BJ (cell line): ENCODE data around the gene LMX1B. TPM values are rescaled to one million over a fixed set of nuclear protein-coding genes. Genes with fewer than 3 reads are reported as not detected.
"Not testable (repeated sequence)": the region's sequence is repeated elsewhere in the genome, so short reads cannot be mapped to it uniquely, and the experiment has no call there.

ENCODE experiments used
- CTCF ChIA-PET: fragments of 350-600 bp; formaldehyde crosslinking; extraction: SDS; loops from one replicate; lab custom pipeline; 2021; ENCODE audit warnings: antibody characterized with exemption, inconsistent platforms; lab: Yijun Ruan, JAX
- POLR2A ChIA-PET: fragments of 300-600 bp; sonication (Branson Sonifier 250); formaldehyde crosslinking; extraction: SDS; loops from one replicate; lab custom pipeline; 2021; ENCODE audit warnings: antibody characterized with exemption; lab: Charles Lee
- DNase-seq: peaks from one replicate; pipeline ENCODE4 v3.0.0-alpha.2; 2011; ENCODE audit warnings: low read depth
- H3K27me3 ChIP-seq: 2 replicates; pipeline ENCODE4 v1.6.0; 2011; ENCODE audit warnings: low read length; ENCODE audit not compliant: control insufficient read depth, insufficient read depth
- H3K36me3 ChIP-seq: 2 replicates; pipeline ENCODE4 v1.5.1; 2011; ENCODE audit warnings: low read length; ENCODE audit not compliant: control insufficient read depth, insufficient read depth
- H3K4me3 ChIP-seq: 2 replicates; pipeline ENCODE4 v1.5.1; 2011; ENCODE audit warnings: low read depth, mild to moderate bottlenecking, control low read depth, low read length
- CTCF ChIP-seq: IDR thresholded peaks from 2 replicates; pipeline ENCODE4 v1.5.1; 2011; ENCODE audit warnings: low read depth, mild to moderate bottlenecking, control low read depth, inconsistent platforms, low read length, moderate library complexity; ENCODE audit not compliant: insufficient read depth
- polyA plus RNA-seq: library from polyadenylated mRNA; depleted of rRNA; stranded (reverse); fragments of >200 nt; gene quantifications from 2 replicates; pipeline ENCODE4 v1.2.3, GENCODE V29; 2011

LMX1B gene
- polyA plus RNA-seq, 1 experiment, result not detected

- Histone ChIP-seq H3K36me3 (no peaks in the 10 kb centered on the region), H3K27me3 (peaks cover 9% of the 10 kb centered on the region), H3K4me3 (no peak overlapping the region)
- CTCF ChIA-PET, result interaction anchor here (0.8 to 10.7 kb wide), 5 partner anchors 12 to 187 kb away, joined by 3 to 252 read pairs (median 13); no protein-coding TSS in a partner anchor
- no peak for TF ChIP-seq CTCF
- POLR2A ChIA-PET, result no interaction called here
- DNase-seq, result no peak
Measured at GRCh38 chr9:126708178-126708577, 94.5 kb downstream of the LMX1B start.

- POLR2A ChIA-PET, result no interaction called here
- CTCF ChIA-PET, result interaction anchor here (10.7 kb wide), 1 partner anchor 72 kb away, joined by 252 read pairs; no protein-coding TSS in a partner anchor
Measured at GRCh38 chr9:126709241-126709640, 95.5 kb downstream of the LMX1B start.

GRCh38 chr9:126715382-126715781, 101.7 kb downstream of the LMX1B start:
- Histone ChIP-seq H3K27me3 (no peaks in the 10 kb centered on the region; the same call in 1 of the 2 replicates), H3K4me3 (no peak overlapping the region), H3K36me3 (no peaks in the 10 kb centered on the region)
- CTCF ChIA-PET, result no interaction called here
- POLR2A ChIA-PET, result interaction anchor here (0.6 kb wide), 1 partner anchor 9 kb away, joined by 4 read pairs; no protein-coding TSS in a partner anchor
- DNase-seq, result no peak
- TF ChIP-seq CTCF, result no peak

More at GRCh38 chr9:126709241-126709640, 95.5 kb downstream of the LMX1B start:
- Histone ChIP-seq H3K27me3 (peaks cover 7% of the 10 kb centered on the region), H3K36me3 (no peaks in the 10 kb centered on the region), H3K4me3 (no peak overlapping the region)
- no peak for DNase-seq
- no peak for TF ChIP-seq CTCF

GRCh38 chr9:126717441-126717840, 103.7 kb downstream of the LMX1B start:
- DNase-seq, H3K27me3 ChIP-seq, H3K36me3 ChIP-seq, POLR2A ChIA-PET, H3K4me3 ChIP-seq: not testable (repeated sequence)
- CTCF ChIA-PET, result interaction anchor here (1.1 to 4.5 kb wide), 2 partner anchors 11 to 13 kb away, joined by 5 to 45 read pairs; no protein-coding TSS in a partner anchor

GRCh38 chr9:126719618-126720031, 105.9 kb downstream of the LMX1B start:
- Histone ChIP-seq H3K36me3 (no peaks in the 10 kb centered on the region), H3K4me3 (no peak overlapping the region), H3K27me3 (peaks cover 8% of the 10 kb centered on the region)
- ChIA-PET CTCF (interaction anchor here (1.2 to 4.5 kb wide), 4 partner anchors 9 to 62 kb away, joined by 3 to 45 read pairs (median 4); no protein-coding TSS in a partner anchor), POLR2A (no interaction called here)
- TF ChIP-seq CTCF, result no peak
- DNase-seq, result no peak
